SK-N-SH (cell line): Measurements from ENCODE around the gene MCTP2. TPM values are rescaled to one million over a fixed set of nuclear protein-coding genes. Genes with fewer than 3 reads are reported as not detected.

ENCODE experiments used
- CTCF ChIA-PET: fragments of 300-600, 350-600 bp; formaldehyde crosslinking; extraction: SDS; loops from one replicate; lab custom pipeline; 2021; lab: Yijun Ruan, JAX
- POLR2A ChIA-PET: fragments of 350-600 bp; sonication (Branson Sonifier 250); formaldehyde crosslinking; extraction: SDS; loops from one replicate; lab custom pipeline; 2020; ENCODE audit warnings: antibody characterized with exemption, inconsistent platforms; lab: Yijun Ruan, JAX
- DNase-seq: peaks from one replicate; pipeline ENCODE4 v3.0.0; 2012
- H2AFZ ChIP-seq: fragments of 200-600 bp; sonication (generic); 2 replicates; pipeline ENCODE4 v1.8.1; 2016; ENCODE audit warnings: antibody characterized with exemption, mild to moderate bottlenecking, low read depth
- H3F3A ChIP-seq: fragments of 200-600 bp; sonication (generic); replicated peaks from 2 replicates; pipeline ENCODE3; 2016; ENCODE audit warnings: antibody characterized with exemption, mild to moderate bottlenecking; ENCODE audit not compliant: insufficient read depth
- H3K27ac ChIP-seq, 2 experiments: fragments of 200-500 bp in 1 of 2; fragments of 200-600 bp in 1 of 2; sonication (Bioruptor generic) in 1 of 2; sonication (generic), shearing (Covaris generic) in 1 of 2; 2 replicates each; pipeline versions ENCODE4 v1.5.1 to v1.6.1; 2014 to 2016; ENCODE audit warnings: low read depth in 2 of 2, inconsistent platforms in 1 of 2, low read length in 1 of 2, mild to moderate bottlenecking in 1 of 2, mixed read lengths in 1 of 2
- H3K27me3 ChIP-seq: fragments of 200-600 bp; sonication (generic), shearing (Covaris generic); 2 replicates; pipeline ENCODE4 v1.6.1; 2016; ENCODE audit warnings: mixed run types; ENCODE audit not compliant: insufficient read depth
- H3K36me3 ChIP-seq, 2 experiments: fragments of 200-500 bp in 1 of 2; fragments of 200-600 bp in 1 of 2; sonication (Bioruptor generic) in 1 of 2; sonication (generic) in 1 of 2; replicated peaks in 1 of 2; 2 replicates each; pipeline versions ENCODE3 to v1.5.1; 2014 to 2016; ENCODE audit warnings: low read length in 1 of 2, mild to moderate bottlenecking in 1 of 2; ENCODE audit not compliant: insufficient read depth in 2 of 2, control insufficient read depth in 1 of 2
- H3K4me1 ChIP-seq, 2 experiments: fragments of 200-500 bp in 1 of 2; fragments of 200-600 bp in 1 of 2; sonication (Bioruptor generic) in 1 of 2; sonication (generic), shearing (Covaris generic) in 1 of 2; 2 replicates each; pipeline versions ENCODE4 v1.5.1 to v1.6.1; 2014 to 2016; ENCODE audit warnings: low read depth in 1 of 2, low read length in 1 of 2, mixed run types in 1 of 2; ENCODE audit not compliant: insufficient read depth in 2 of 2, control insufficient read depth in 1 of 2
- H3K4me2 ChIP-seq: fragments of 200-600 bp; sonication (generic), shearing (Covaris generic); 2 replicates; pipeline ENCODE4 v1.6.1; 2017; ENCODE audit warnings: mixed run types
- H3K4me3 ChIP-seq, 2 experiments: fragments of 200-500 bp in 1 of 2; fragments of 200-600 bp in 1 of 2; sonication (Bioruptor generic) in 1 of 2; sonication (generic), shearing (Covaris generic) in 1 of 2; 2 replicates each; pipeline versions ENCODE4 v1.5.1 to v1.8.1; 2014 to 2016; ENCODE audit warnings: low read depth in 2 of 2, inconsistent platforms in 1 of 2, low read length in 1 of 2, mild to moderate bottlenecking in 1 of 2, mixed read lengths in 1 of 2, moderate library complexity in 1 of 2
- H3K79me2 ChIP-seq: fragments of 200-600 bp; sonication (generic); 2 replicates; pipeline ENCODE4 v1.8.1; 2017; ENCODE audit warnings: mild to moderate bottlenecking; ENCODE audit not compliant: insufficient read depth
- H3K9ac ChIP-seq: fragments of 200-600 bp; sonication (generic); 2 replicates; pipeline ENCODE4 v1.6.1; 2017; ENCODE audit warnings: mixed run types
- H3K9me2 ChIP-seq: fragments of 200-600 bp; sonication (generic); 2 replicates; pipeline ENCODE4 v1.6.1; 2017; ENCODE audit warnings: mixed run types
- H3K9me3 ChIP-seq: fragments of 200-600 bp; sonication (generic); 2 replicates; pipeline ENCODE4 v1.6.1; 2017; ENCODE audit warnings: mixed run types, mild to moderate bottlenecking, moderate library complexity
- H4K20me1 ChIP-seq: fragments of 200-600 bp; sonication (generic); 2 replicates; pipeline ENCODE4 v1.6.1; 2017; ENCODE audit warnings: mild to moderate bottlenecking, mixed run types; ENCODE audit not compliant: insufficient read depth
- CHD2 ChIP-seq: fragments of 150-350 bp; IDR thresholded peaks from 2 replicates; pipeline ENCODE4 v1.6.1; 2018; ENCODE audit warnings: low read length; ENCODE audit not compliant: partially characterized antibody
- ELF1 ChIP-seq: IDR thresholded peaks from 2 replicates; pipeline ENCODE4 v1.4.0; 2012
- EP300 ChIP-seq, 2 experiments: IDR thresholded peaks; 2 replicates each; pipeline versions ENCODE4 v1.4.0 to v1.6.1; 2012; ENCODE audit warnings: borderline replicate concordance in 1 of 2, low read depth in 1 of 2, low read length in 1 of 2
- FOSL2 ChIP-seq: IDR thresholded peaks from 2 replicates; pipeline ENCODE4 v1.4.0; 2012; ENCODE audit warnings: low read depth, mild to moderate bottlenecking, moderate library complexity, borderline replicate concordance
- GABPA ChIP-seq: IDR thresholded peaks from 2 replicates; pipeline ENCODE4 v1.4.0; 2012; ENCODE audit warnings: low read depth, mild to moderate bottlenecking
- NFIC ChIP-seq: IDR thresholded peaks from 2 replicates; pipeline ENCODE4 v1.4.0; 2012; ENCODE audit warnings: borderline replicate concordance
- NRF1 ChIP-seq: IDR thresholded peaks from 2 replicates; pipeline ENCODE4 v1.6.1; 2012; ENCODE audit warnings: low read depth, mild to moderate bottlenecking, low read length
- POLR2AphosphoS5 ChIP-seq: IDR thresholded peaks from 2 replicates; pipeline ENCODE4 v1.6.1; 2012; ENCODE audit warnings: low read depth, low read length
- SMC3 ChIP-seq: IDR thresholded peaks from 2 replicates; pipeline ENCODE4 v1.6.1; 2012; ENCODE audit warnings: low read depth, low read length, improper control_type of control experiment
- TAF1 ChIP-seq: IDR thresholded peaks from 2 replicates; pipeline ENCODE4 v1.6.1; 2012; ENCODE audit warnings: low read depth, mild to moderate bottlenecking, low read length, moderate library complexity, borderline replicate concordance
- TCF12 ChIP-seq: IDR thresholded peaks from 2 replicates; pipeline ENCODE4 v1.4.0; 2012
- TEAD4 ChIP-seq: IDR thresholded peaks from 2 replicates; pipeline ENCODE4 v1.4.0; 2012; ENCODE audit warnings: mild to moderate bottlenecking, borderline replicate concordance; ENCODE audit not compliant: insufficient read depth
- YY1 ChIP-seq: IDR thresholded peaks from 2 replicates; pipeline ENCODE4 v1.4.0; 2012; ENCODE audit warnings: low read depth, mild to moderate bottlenecking
- WGBS: methylation state at CpG from one replicate; pipeline ENCODE4 v1.1.6; 2017; ENCODE audit warnings: low lambda C conversion rate; 5-methylcytosine and 5-hydroxymethylcytosine counted together
- polyA plus RNA-seq, 3 experiments: library from polyadenylated mRNA; depleted of rRNA; stranded (reverse); fragments of >200 nt; gene quantifications; 2 replicates each; pipeline ENCODE4 v1.2.3, GENCODE V29; 2012
- TF ChIP-seq, protein P1 (sequence below): fragments of 200-600 bp; sonication (generic); IDR thresholded peaks from 2 replicates; pipeline ENCODE4 v1.6.1; 2017; ENCODE audit warnings: antibody characterized with exemption, mild to moderate bottlenecking, moderate library complexity
- TF ChIP-seq, protein P2 (sequence below): IDR thresholded peaks from 2 replicates; pipeline ENCODE4 v1.4.0; 2012; ENCODE audit warnings: low read depth, borderline replicate concordance
- TF ChIP-seq, protein P3 (sequence below): fragments of 150-350 bp; IDR thresholded peaks from 2 replicates; pipeline ENCODE4 v1.6.1; 2016; ENCODE audit warnings: mild to moderate bottlenecking, low read depth, low read length
- TF ChIP-seq, protein P4 (sequence below): fragments of 150-350 bp; IDR thresholded peaks from 2 replicates; pipeline ENCODE4 v1.6.1; 2017; ENCODE audit warnings: antibody characterized with exemption, low read length, low read depth, borderline replicate concordance
- TF ChIP-seq, protein P5 (sequence below): IDR thresholded peaks from 2 replicates; pipeline ENCODE4; 2012
- TF ChIP-seq, protein P6 (sequence below): IDR thresholded peaks from 2 replicates; pipeline ENCODE4 v1.4.0; 2012; ENCODE audit warnings: low read depth

The MCTP2 gene
- polyA plus RNA-seq, 1 of the 3 experiments (the other 2 are of a cell fraction), result 0.26 TPM

DNA sequence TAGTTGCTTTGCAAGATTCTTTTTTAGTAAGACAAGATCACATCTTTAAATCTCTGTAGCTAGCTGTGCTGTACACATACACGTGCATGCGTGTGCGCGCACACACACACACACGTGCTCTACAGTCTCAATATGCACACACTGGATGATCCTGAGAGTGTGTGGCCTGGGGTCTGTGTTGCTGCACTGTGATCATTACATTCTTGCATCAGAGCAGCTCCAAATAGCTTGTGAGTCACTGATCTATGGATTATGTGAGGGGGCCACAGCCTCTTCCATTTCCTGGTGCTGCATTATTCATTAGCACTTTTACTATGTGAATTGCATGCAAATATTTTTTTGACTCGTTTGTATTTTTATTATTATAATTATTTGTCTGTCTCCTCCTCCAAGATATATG is 34.6 kb downstream of the MCTP2 start:
- H3K4me2 ChIP-seq, result no peak overlapping the region
- CTCF ChIA-PET, result interaction anchor here (0.6 kb wide), 1 partner anchor 682 kb away, joined by 3 read pairs; no protein-coding TSS in a partner anchor
- POLR2A ChIA-PET, result no interaction called here

More for the DNA sequence above, 34.6 kb downstream of the MCTP2 start:
- no peak for DNase-seq
- H3K9me3 ChIP-seq, result no peaks in the 10 kb centered on the region
- no peak overlapping the region for H3K27ac ChIP-seq
- 57% methylated on average over 6 of the region's 6 CpGs for WGBS
- no peaks in the 10 kb centered on the region for H3F3A ChIP-seq
- H3K27me3 ChIP-seq, result no peaks in the 10 kb centered on the region
- no peaks in the 10 kb centered on the region for H4K20me1 ChIP-seq
- no peak overlapping the region for H2AFZ ChIP-seq
- no peak for TF ChIP-seq ELF1
- TF ChIP-seq SMC3, result no peak
- no peak for TF ChIP-seq TEAD4
- TF ChIP-seq YY1, result no peak
- TF ChIP-seq, protein P1, sequence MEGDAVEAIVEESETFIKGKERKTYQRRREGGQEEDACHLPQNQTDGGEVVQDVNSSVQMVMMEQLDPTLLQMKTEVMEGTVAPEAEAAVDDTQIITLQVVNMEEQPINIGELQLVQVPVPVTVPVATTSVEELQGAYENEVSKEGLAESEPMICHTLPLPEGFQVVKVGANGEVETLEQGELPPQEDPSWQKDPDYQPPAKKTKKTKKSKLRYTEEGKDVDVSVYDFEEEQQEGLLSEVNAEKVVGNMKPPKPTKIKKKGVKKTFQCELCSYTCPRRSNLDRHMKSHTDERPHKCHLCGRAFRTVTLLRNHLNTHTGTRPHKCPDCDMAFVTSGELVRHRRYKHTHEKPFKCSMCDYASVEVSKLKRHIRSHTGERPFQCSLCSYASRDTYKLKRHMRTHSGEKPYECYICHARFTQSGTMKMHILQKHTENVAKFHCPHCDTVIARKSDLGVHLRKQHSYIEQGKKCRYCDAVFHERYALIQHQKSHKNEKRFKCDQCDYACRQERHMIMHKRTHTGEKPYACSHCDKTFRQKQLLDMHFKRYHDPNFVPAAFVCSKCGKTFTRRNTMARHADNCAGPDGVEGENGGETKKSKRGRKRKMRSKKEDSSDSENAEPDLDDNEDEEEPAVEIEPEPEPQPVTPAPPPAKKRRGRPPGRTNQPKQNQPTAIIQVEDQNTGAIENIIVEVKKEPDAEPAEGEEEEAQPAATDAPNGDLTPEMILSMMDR, result no peak
- TF ChIP-seq, protein P2, sequence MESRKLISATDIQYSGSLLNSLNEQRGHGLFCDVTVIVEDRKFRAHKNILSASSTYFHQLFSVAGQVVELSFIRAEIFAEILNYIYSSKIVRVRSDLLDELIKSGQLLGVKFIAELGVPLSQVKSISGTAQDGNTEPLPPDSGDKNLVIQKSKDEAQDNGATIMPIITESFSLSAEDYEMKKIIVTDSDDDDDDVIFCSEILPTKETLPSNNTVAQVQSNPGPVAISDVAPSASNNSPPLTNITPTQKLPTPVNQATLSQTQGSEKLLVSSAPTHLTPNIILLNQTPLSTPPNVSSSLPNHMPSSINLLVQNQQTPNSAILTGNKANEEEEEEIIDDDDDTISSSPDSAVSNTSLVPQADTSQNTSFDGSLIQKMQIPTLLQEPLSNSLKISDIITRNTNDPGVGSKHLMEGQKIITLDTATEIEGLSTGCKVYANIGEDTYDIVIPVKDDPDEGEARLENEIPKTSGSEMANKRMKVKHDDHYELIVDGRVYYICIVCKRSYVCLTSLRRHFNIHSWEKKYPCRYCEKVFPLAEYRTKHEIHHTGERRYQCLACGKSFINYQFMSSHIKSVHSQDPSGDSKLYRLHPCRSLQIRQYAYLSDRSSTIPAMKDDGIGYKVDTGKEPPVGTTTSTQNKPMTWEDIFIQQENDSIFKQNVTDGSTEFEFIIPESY, result no peak
- no peak for TF ChIP-seq GABPA
- TF ChIP-seq, protein P3, sequence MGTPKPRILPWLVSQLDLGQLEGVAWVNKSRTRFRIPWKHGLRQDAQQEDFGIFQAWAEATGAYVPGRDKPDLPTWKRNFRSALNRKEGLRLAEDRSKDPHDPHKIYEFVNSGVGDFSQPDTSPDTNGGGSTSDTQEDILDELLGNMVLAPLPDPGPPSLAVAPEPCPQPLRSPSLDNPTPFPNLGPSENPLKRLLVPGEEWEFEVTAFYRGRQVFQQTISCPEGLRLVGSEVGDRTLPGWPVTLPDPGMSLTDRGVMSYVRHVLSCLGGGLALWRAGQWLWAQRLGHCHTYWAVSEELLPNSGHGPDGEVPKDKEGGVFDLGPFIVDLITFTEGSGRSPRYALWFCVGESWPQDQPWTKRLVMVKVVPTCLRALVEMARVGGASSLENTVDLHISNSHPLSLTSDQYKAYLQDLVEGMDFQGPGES, result no peak
- TF ChIP-seq TAF1, result no peak
- TF ChIP-seq, protein P4, sequence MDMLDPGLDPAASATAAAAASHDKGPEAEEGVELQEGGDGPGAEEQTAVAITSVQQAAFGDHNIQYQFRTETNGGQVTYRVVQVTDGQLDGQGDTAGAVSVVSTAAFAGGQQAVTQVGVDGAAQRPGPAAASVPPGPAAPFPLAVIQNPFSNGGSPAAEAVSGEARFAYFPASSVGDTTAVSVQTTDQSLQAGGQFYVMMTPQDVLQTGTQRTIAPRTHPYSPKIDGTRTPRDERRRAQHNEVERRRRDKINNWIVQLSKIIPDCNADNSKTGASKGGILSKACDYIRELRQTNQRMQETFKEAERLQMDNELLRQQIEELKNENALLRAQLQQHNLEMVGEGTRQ, result no peak
- no peak for TF ChIP-seq TCF12
- no peak for TF ChIP-seq NFIC
- TF ChIP-seq, protein P5, sequence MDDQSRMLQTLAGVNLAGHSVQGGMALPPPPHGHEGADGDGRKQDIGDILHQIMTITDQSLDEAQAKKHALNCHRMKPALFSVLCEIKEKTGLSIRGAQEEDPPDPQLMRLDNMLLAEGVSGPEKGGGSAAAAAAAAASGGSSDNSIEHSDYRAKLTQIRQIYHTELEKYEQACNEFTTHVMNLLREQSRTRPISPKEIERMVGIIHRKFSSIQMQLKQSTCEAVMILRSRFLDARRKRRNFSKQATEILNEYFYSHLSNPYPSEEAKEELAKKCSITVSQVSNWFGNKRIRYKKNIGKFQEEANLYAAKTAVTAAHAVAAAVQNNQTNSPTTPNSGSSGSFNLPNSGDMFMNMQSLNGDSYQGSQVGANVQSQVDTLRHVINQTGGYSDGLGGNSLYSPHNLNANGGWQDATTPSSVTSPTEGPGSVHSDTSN, result no peak
- TF ChIP-seq EP300 (IDR thresholded peaks at IDR 0.05; ENCODE audit: borderline replicate concordance in 1 of 2, low read depth in 1 of 2, low read length in 1 of 2), result no peak
- TF ChIP-seq CHD2, result no peak
- no peak for TF ChIP-seq NRF1
- TF ChIP-seq, protein P6, sequence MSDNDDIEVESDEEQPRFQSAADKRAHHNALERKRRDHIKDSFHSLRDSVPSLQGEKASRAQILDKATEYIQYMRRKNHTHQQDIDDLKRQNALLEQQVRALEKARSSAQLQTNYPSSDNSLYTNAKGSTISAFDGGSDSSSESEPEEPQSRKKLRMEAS, result no peak
- TF ChIP-seq FOSL2, result no peak
- TF ChIP-seq POLR2AphosphoS5, result no peak
- no peaks in the 10 kb centered on the region for H3K36me3 ChIP-seq
- no peaks in the 10 kb centered on the region for H3K79me2 ChIP-seq
- no peaks in the 10 kb centered on the region for H3K9me2 ChIP-seq
- H3K9ac ChIP-seq, result no peak overlapping the region
- no peak overlapping the region for H3K4me3 ChIP-seq
- peaks cover 0 to 2% of the 10 kb centered on the region in 2 experiments; a peak in 1 of 4 replicates for H3K4me1 ChIP-seq
